ENCODE results near the gene PACSIN2. TPM values are rescaled to one million over a fixed set of nuclear protein-coding genes. Genes with fewer than 3 reads are reported as not detected.

Gene PACSIN2
- total RNA-seq, 1 experiment from 2014 or later: 103 TPM

DNA sequence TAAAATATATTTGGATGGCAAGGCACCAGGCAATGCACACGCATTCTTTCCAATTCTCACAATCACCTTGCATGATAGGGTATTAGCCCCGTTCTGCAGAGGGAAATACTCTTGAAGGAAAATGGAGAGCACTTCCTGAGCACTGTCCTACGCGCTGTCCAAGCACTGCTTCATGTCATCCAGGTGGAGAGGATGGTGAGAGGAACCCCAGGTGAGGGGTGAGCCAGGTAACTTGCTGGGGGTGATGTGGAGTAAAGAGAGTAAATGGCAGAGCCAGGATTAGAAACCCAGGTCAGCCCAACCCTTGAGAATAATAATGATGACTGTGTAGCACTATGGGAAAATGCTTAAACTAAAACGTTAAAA, 711 bp upstream of the PACSIN2 start:
- H3K79me2 ChIP-seq (ENCODE audit: low read depth): peaks cover 40% of the 10 kb centered on the region
- no peaks in the 10 kb centered on the region for H3K36me3 ChIP-seq (ENCODE audit: low read depth)
- peak overlapping the region; percentile 89 for H3K4me2 ChIP-seq
- peak overlapping the region; percentile 81 for H2AFZ ChIP-seq
- peaks cover 18% of the 10 kb centered on the region for H4K20me1 ChIP-seq (ENCODE audit: insufficient read depth)
- ChIA-PET CTCF (interaction anchor here (0.6 kb wide), 3 partner anchors 18 to 115 kb away, joined by 3 to 7 read pairs (median 3); no protein-coding TSS in a partner anchor), POLR2A (ENCODE audit: unreplicated experiment) (interaction anchor here (0.6 to 2.0 kb wide), 7 partner anchors 21 to 1059 kb away, joined by 3 to 17 read pairs (median 4); no protein-coding TSS in a partner anchor)
- intact Hi-C loops (cut with micrococcal nuclease; ENCODE audit: unreplicated experiment): loop anchor here (2.0 kb wide), 1 partner anchor 21 kb away; no protein-coding TSS in a partner anchor
- TF ChIP-seq, protein P1, sequence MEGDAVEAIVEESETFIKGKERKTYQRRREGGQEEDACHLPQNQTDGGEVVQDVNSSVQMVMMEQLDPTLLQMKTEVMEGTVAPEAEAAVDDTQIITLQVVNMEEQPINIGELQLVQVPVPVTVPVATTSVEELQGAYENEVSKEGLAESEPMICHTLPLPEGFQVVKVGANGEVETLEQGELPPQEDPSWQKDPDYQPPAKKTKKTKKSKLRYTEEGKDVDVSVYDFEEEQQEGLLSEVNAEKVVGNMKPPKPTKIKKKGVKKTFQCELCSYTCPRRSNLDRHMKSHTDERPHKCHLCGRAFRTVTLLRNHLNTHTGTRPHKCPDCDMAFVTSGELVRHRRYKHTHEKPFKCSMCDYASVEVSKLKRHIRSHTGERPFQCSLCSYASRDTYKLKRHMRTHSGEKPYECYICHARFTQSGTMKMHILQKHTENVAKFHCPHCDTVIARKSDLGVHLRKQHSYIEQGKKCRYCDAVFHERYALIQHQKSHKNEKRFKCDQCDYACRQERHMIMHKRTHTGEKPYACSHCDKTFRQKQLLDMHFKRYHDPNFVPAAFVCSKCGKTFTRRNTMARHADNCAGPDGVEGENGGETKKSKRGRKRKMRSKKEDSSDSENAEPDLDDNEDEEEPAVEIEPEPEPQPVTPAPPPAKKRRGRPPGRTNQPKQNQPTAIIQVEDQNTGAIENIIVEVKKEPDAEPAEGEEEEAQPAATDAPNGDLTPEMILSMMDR (conservative IDR thresholded peaks at IDR 0.05): no peak
- TF ChIP-seq EZH2 (IDR thresholded peaks at IDR 0.05; ENCODE audit: low read depth): no peak
- no peaks in the 10 kb centered on the region for H3K9me2 ChIP-seq (ENCODE audit: insufficient read depth)
- H3K4me1 ChIP-seq (replicated peaks; ENCODE audit: insufficient read depth): peaks cover 47% of the 10 kb centered on the region
- BruUV-seq (replicated peaks): TSS peak; percentile 93
- H3K27me3 ChIP-seq (ENCODE audit: insufficient read depth, low read depth): no peaks in the 10 kb centered on the region
- peaks cover 31% of the 10 kb centered on the region; the same call in 1 of the 2 replicates for H3F3A ChIP-seq (ENCODE audit: insufficient read depth, low read depth)
- peak overlapping the region; percentile 66 for H3K4me3 ChIP-seq
- H3K9me3 ChIP-seq (ENCODE audit: insufficient read depth, low read depth): no peaks in the 10 kb centered on the region
- no peak overlapping the region for H3K27ac ChIP-seq
- DNase-seq: no peak

DNA sequence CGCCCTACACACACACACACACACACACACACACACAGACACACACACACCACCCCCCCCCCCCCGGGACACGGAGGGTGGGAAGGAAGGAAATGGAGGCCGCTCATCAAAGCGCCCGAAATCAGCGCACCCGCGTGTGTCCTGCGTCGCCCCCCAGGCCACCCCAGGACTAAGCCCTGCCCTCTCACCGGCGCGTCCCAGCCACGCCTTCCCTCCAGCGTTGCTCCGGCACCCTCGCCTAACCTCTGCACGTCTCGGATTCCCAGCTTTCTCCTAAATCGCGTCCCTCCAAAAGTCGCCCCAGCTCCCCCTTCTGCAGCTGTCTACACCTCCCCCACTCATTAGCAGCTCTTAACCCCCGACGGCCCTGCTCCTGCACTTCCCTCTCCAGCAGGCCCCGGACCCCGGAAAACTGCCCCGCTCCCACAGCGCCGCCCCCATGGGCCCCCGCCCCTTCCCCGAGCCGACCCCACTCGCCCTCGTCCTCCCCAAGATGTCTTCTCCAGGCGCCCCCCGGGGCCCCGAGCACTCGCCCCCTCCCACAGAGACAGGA, 557 bp downstream of the PACSIN2 start:
- Histone ChIP-seq H3K4me1 (replicated peaks; ENCODE audit: insufficient read depth) (peaks cover 57% of the 10 kb centered on the region), H3F3A (ENCODE audit: insufficient read depth, low read depth) (peaks cover 35% of the 10 kb centered on the region; the same call in 1 of the 2 replicates), H3K27ac (peak overlapping the region; percentile 45), H3K36me3 (ENCODE audit: low read depth) (no peaks in the 10 kb centered on the region), H3K27me3 (ENCODE audit: insufficient read depth, low read depth) (no peaks in the 10 kb centered on the region), H4K20me1 (ENCODE audit: insufficient read depth) (peaks cover 21% of the 10 kb centered on the region), H2AFZ (peak overlapping the region; percentile 64; the same call in 1 of the 2 replicates), H3K9me3 (ENCODE audit: insufficient read depth, low read depth) (no peaks in the 10 kb centered on the region), H3K4me2 (peak overlapping the region; percentile 99), H3K79me2 (ENCODE audit: low read depth) (peaks cover 53% of the 10 kb centered on the region), H3K4me3 (peak overlapping the region; percentile 66), H3K9me2 (ENCODE audit: insufficient read depth) (no peaks in the 10 kb centered on the region)
- TF ChIP-seq EZH2 (IDR thresholded peaks at IDR 0.05; ENCODE audit: low read depth): no peak
- TF ChIP-seq, protein P1 (conservative IDR thresholded peaks at IDR 0.05): no peak
- BruUV-seq (replicated peaks): no TSS peak
- ChIA-PET POLR2A (ENCODE audit: unreplicated experiment) (interaction anchor here (0.6 to 2.0 kb wide), 8 partner anchors 10 to 173 kb away, joined by 3 to 23 read pairs (median 8); no protein-coding TSS in a partner anchor), CTCF (interaction anchor here (0.8 kb wide), 1 partner anchor 24 kb away, joined by 12 read pairs; no protein-coding TSS in a partner anchor)
- intact Hi-C loops (cut with micrococcal nuclease; ENCODE audit: unreplicated experiment): loop anchor here (2.0 to 5.0 kb wide), 5 partner anchors 20 to 152 kb away; no protein-coding TSS in a partner anchor
- DNase-seq: peak; percentile 43 to 44

DNA sequence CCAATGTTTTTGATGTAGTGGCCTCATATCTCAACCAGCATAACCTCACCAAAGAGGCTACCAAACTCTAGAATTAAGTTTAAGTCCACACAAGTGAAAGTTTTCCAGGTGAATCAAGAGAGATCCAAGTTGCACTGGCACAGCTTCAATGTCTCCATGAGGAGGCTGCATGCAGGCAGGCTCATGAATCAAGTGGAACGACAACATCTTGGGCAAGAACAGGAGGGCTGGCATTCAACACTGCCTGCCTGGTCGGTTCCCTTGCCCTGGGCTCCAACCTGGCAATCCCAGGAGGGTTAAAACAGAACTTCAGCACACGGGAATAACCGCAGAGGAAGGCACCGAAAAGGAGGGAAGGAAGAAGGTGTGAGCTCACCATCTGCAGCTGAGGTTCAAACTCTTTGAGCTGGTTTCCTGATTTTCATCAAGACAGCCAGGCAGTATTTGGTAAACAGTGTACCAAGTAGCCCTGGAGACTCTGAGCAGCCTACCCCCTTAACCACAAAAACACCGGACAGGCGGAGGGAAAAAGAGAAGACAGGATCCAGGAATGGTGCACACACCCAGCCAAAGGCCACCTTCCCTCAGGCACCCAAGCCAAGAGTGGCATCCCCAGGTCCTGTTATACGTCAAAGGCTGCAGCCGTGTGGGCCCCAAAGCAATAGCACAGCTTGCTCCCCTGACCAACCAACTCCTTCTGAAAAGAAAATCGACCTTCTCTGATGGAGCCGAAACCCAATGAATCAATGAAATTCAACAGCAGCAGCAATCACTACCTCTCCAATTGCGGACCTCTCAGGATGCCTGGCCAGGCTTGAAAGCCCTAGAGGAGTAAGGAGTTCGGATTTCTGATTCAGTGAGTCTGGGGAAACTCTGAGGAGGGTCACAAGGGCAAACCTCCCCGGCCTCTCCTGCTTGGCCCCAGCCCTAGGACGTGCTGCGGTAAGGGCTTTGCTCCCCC, 1.3 kb downstream of the PACSIN2 start:
- H3K9me2 ChIP-seq (ENCODE audit: insufficient read depth): no peaks in the 10 kb centered on the region
- intact Hi-C loops (cut with micrococcal nuclease; ENCODE audit: unreplicated experiment): loop anchor here (2.0 to 5.0 kb wide), 5 partner anchors 19 to 151 kb away; no protein-coding TSS in a partner anchor
- ChIA-PET POLR2A (ENCODE audit: unreplicated experiment) (interaction anchor here (0.6 to 1.5 kb wide), 8 partner anchors 15 to 1424 kb away, joined by 3 to 10 read pairs (median 4); partner anchors contain the start of gene PMM1), CTCF (interaction anchor here (0.8 to 1.2 kb wide), 2 partner anchors 19 to 146 kb away, joined by 3 to 10 read pairs; no protein-coding TSS in a partner anchor)
- peak; percentile 56 to 75 for DNase-seq
- TF ChIP-seq, protein P1 (conservative IDR thresholded peaks at IDR 0.05): no peak
- no peak for TF ChIP-seq EZH2 (IDR thresholded peaks at IDR 0.05; ENCODE audit: low read depth)
- H2AFZ ChIP-seq: no peak overlapping the region
- 0 out of 2 replicates have a peak, but pooled peaks cover 3% of the 10 kb centered on the region for H3K36me3 ChIP-seq (ENCODE audit: low read depth)
- no peaks in the 10 kb centered on the region for H3K9me3 ChIP-seq (ENCODE audit: insufficient read depth, low read depth)
- H3F3A ChIP-seq (ENCODE audit: insufficient read depth, low read depth): peaks cover 37% of the 10 kb centered on the region; the same call in 1 of the 2 replicates
- peaks cover 25% of the 10 kb centered on the region for H4K20me1 ChIP-seq (ENCODE audit: insufficient read depth)
- peak overlapping the region; percentile 45 for H3K27ac ChIP-seq
- H3K4me1 ChIP-seq (replicated peaks; ENCODE audit: insufficient read depth): peaks cover 61% of the 10 kb centered on the region
- H3K4me2 ChIP-seq: peak overlapping the region; percentile 99
- BruUV-seq (replicated peaks): TSS peak; percentile 46
- peak overlapping the region; percentile 66 for H3K4me3 ChIP-seq
- no peaks in the 10 kb centered on the region for H3K27me3 ChIP-seq (ENCODE audit: insufficient read depth, low read depth)
- peaks cover 60% of the 10 kb centered on the region for H3K79me2 ChIP-seq (ENCODE audit: low read depth)
